ENCODE data around the gene PTPN7.
"Not testable (repeated sequence)": the region's sequence is repeated elsewhere in the genome, so short reads cannot be mapped to it uniquely, and the experiment has no call there.

The PTPN7 gene

DNA sequence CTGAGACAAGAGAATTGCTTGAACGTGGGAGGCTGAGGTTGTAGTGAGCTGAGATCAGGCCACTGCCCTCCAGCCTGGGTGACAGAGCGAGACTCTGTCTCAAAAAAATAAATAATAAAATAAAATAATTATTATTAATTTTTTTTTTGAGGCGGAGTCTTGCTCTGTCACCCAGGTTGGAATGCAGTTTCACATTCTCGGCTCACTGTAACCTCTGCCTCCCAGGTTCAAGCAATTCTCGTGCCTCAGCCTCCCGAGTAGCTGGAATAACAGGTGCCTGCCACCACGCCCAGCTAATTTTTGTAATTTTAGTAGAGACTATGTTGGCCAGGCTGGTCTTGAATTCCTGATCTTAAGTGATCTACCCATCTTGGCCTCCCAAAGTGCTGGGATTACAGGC lies 48.8 kb downstream of the PTPN7 start:
- in situ Hi-C loops (cut with HindIII; ENCODE audit: low sequenced_read_pairs) = not testable (repeated sequence)

DNA sequence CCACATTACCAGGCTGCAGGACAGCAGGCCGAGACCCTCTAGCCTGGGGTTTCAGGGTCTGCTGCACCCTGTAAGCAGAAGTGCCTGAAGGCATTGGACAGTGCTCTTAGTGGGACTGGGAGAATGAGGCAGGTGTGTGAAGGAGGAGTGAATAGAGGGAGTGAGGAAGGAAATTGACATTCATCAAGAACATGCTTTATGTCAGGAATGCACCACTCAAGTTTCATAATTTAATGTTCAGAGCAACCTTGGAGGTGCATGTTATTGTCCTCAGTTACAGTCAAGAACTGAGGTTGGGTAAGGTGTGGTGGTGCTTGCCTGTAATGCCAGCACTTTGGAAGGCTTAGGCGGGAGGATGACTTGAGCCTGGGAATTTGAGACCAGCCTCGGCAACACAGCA lies 49.4 kb downstream of the PTPN7 start:
- in situ Hi-C loops (cut with HindIII; ENCODE audit: low sequenced_read_pairs) = no loop called here

DNA sequence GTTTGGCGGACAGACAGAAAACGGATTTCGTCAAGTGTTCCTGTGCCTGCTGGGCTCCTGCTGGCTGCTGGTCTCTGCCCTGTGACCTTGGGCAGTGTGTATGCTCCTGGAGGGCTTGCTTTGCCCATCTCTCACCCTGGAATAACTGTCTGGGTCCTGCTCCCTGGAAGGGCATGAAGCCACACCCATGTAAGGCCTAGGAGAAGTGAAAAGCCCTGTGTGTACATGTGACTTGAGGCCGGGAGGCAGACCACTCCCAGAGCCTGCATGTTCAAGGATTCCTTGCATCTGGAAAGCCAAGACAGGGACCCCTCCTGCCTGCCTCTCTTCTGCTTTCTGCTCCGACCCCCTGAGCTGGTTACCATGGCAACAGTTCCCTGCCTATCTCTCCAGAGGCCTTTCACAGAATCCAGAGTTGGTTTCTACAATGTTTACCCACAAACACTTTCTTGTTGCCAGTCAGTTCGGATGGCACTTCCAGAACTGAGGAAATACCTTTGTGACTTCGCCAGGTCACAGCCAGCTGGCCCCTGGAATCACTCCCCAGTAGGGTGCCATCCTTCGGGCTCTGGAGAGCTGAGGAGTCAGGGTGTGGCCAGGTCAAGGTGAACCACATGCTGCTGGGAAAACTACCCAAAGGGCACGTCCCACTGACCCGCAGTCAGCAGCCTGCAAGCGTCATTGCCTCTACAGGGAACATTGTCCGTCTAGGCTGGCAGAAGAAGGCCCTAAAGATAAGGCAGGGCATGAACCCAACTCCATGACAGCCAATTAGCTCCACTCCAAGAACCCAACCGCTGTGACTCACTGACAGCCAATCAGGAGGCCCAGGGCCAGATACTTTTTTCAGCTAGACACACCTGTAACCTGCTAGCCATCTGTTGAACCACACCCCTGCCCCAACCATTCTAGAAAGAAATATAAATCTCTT lies 52.3 kb downstream of the PTPN7 start:
- in situ Hi-C loops (cut with HindIII; ENCODE audit: low sequenced_read_pairs) = no loop called here

DNA sequence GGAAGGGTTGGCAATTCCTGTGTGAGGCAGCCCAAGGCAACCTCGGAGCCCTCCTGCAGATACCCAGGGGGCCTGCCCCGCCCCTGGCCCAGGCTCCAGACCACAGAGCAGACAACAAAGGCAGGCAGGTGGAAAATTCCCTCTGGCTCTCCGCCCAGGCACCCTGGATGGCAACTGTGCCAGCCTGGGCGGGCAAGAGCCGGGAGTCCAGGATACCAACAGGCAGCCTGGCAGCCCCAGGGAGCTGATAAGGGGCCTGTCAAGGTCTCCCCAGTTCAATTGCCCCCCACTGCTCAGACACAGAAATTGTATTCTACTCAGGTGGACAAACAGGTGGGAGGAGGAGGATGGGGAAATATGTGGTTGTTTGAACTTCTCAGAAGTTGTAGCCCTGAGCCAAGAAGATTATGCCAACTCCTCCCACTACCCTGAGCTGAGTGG lies 53.1 kb downstream of the PTPN7 start:
- in situ Hi-C loops (cut with HindIII; ENCODE audit: low sequenced_read_pairs) = no loop called here

DNA sequence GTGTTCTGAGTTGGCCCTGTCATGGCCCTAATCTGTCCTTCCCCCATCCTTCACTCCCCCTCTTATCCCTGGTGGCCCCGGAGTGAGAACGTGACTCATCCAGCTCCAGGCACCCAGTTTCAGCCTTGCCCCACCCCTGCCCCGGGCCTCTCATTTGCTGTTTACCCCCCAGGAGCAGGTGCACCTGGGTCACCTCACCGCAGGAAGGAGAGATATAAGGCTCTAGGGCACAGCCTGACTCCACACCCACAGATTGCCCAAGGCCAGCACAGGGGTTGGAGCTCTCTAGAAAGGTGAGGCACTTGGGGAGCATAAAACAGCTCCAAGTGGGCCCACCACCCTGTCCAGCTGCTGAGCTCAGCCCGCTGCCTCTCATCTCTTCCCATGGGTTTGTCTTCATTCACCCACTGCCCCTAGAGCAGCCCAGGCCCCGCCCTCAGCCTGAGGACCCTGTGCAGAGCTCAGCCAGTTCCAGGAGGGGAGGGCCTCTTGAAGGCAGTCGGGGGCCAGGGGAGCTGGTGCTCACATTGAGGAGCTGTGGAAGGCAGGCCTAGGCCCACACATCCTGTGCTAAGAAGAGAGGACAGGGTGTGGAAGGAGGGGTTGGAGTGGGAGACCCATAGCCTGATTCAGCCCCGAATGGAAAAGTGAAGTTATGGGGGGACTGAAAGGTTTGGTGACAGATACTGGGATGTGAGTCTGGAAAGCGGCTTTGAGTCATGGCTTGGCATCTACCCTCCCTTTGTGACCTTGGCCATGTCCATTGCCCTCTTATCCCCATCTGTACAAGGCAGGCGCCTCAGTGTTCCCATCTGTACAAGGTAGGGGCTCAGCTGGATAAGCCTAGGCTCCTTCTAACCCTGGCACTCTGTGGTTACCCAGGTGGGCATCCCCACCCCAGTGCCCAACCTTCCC lies 53.8 kb downstream of the PTPN7 start:
- in situ Hi-C loops (cut with HindIII; ENCODE audit: low sequenced_read_pairs) = no loop called here

DNA sequence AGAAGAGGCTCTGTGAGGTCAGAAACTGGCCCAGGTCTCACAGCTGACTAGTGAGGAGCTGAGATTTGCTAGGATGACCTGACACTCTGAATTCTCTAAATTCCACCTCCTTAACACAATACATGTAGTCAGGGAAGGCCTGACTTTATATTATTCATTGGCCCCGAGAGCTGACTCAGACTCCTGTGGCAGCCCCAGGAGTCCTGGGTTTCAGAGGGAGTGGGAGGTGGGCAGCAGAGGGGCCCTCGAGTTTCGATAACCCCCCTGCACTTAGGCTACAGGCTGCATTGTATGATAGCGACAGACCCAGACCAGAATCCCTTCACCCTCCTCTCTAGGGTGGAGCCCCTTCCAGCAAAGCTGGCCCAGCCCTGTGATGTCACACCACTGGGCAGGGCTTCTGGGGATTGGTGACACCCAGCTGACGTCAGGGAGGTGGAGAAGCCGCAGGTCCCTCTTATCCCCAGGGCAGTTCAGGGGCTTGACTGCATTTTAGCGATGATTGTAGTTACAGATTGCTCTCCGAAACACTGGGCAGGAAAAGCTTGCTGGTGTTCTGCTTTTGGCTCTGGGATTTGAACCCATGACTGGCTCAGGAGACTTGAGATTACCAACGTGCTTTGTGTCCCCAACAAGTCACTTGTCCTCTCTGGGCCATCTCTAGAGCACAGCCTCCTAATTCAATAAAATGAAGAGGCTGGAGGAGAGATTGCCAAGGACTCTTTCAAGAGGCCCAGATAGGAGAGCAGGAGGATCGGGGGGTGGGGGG lies 54.6 kb downstream of the PTPN7 start:
- in situ Hi-C loops (cut with HindIII; ENCODE audit: low sequenced_read_pairs) = no loop called here

DNA sequence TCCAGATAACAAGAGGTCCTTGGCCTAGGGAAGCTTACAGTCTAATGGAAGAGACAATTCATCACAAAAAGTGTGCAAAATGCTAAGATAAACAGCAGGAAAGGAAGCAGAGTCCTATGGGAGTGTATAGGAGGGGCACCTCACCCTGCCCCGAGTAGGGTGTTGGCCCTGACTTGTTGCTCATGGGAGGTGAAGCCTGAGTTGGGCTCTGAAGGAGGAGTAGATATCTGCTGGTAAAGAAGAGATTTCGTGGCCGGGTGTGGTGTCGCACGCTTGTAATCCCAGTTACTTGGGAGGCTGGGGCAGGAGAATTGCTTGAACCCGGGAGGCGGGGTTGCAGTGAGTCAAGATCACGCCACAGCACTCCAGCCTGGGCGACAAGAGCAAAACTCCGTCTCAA lies 56.3 kb downstream of the PTPN7 start:
- in situ Hi-C loops (cut with HindIII; ENCODE audit: low sequenced_read_pairs) = no loop called here

DNA sequence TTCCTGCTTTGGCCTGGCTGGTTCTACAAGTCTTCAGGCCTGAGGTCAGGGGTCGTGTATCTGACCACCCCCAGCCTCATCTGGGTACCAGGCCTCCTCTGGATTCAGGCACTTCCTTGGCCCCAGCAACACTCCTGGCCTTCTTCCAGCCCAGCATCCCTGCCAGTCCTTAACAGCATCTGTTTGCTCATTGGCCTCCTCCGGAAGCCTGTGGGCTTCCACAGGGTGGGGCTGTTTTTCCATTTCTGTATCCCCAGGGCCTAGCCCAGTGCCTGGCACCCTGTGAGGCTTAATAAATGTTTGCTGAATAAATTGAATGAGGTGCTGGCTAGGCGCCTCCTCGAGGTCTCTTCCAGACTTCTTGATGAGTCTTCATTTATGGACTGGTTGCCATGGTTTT lies 59.2 kb downstream of the PTPN7 start:
- in situ Hi-C loops (cut with HindIII; ENCODE audit: low sequenced_read_pairs) = no loop called here
